ENCODE results near the gene ARMC8. TPM values are rescaled to one million over a fixed set of nuclear protein-coding genes. Genes with fewer than 3 reads are reported as not detected.
A peak's percentile ranks its signal among the peaks of the same experiment; 100 is the strongest.

Gene ARMC8
- total and polyA plus RNA-seq, 8 donors: 11.7 to 125 (median 37.4) TPM

GRCh38 chr3:138219255-138219654, 32.2 kb downstream of the ARMC8 start:
- Histone ChIP-seq H3K4me3 (no peak overlapping the region), H3K9me3 (no peaks in the 10 kb centered on the region), H3K4me1 (peaks cover 0 to 50% (median 13%) of the 10 kb centered on the region in 4 donors), H3K27me3 (no peaks in the 10 kb centered on the region), H3K27ac (no peak overlapping the region), H3K36me3 (peaks cover 10 to 33% (median 26%) of the 10 kb centered on the region in 4 donors)
- DNase-seq: no peak
- intact Hi-C loops (cut with DNase I; ENCODE audit: low total_unique reads): no loop called here
- no peak for TF ChIP-seq POLR2A (IDR thresholded peaks at IDR 0.05)
- no peak for TF ChIP-seq CTCF (IDR thresholded peaks at IDR 0.05)
- WGBS, 5 donors: 72 to 88% (median 78%) methylated on average over 1 of the region's 1 CpG

- H3K9me3 ChIP-seq: no peaks in the 10 kb centered on the region
- H3K36me3 ChIP-seq: peaks cover 20 to 36% (median 32%) of the 10 kb centered on the region in 4 donors
- 91 to 100% (median 92%) methylated on average over 1 of the region's 1 CpG for WGBS, 5 donors
- intact Hi-C loops (cut with DNase I; ENCODE audit: low total_unique reads): no loop called here
- no peak for TF ChIP-seq EP300 (IDR thresholded peaks at IDR 0.05)
- peaks cover 0 to 50% (median 13%) of the 10 kb centered on the region in 4 donors for H3K4me1 ChIP-seq
- no peak overlapping the region for H3K27ac ChIP-seq
- no peaks in the 10 kb centered on the region for H3K27me3 ChIP-seq
- no peak for DNase-seq
- no peak overlapping the region for H3K4me3 ChIP-seq
These were observed 33.1 kb downstream of the ARMC8 start for GRCh38 chr3:138220242-138220641.

- Histone ChIP-seq H3K9me3 (no peaks in the 10 kb centered on the region), H3K27me3 (no peaks in the 10 kb centered on the region), H3K27ac (no peak overlapping the region), H3K4me3 (no peak overlapping the region), H3K4me1 (peaks cover 0 to 50% (median 13%) of the 10 kb centered on the region in 4 donors), H3K36me3 (peaks cover 24 to 38% (median 35%) of the 10 kb centered on the region in 4 donors)
- no peak for DNase-seq
- TF ChIP-seq CTCF (IDR thresholded peaks at IDR 0.05): no peak
- TF ChIP-seq POLR2A (IDR thresholded peaks at IDR 0.05): no peak
- no peak for TF ChIP-seq POLR2AphosphoS5 (IDR thresholded peaks at IDR 0.05)
- no peak for TF ChIP-seq EP300 (IDR thresholded peaks at IDR 0.05)
- WGBS, 5 donors: 91 to 97% (median 94%) methylated on average over 4 of the region's 4 CpGs
- intact Hi-C loops (cut with DNase I; ENCODE audit: low total_unique reads): no loop called here
These were observed 33.7 kb downstream of the ARMC8 start for GRCh38 chr3:138220788-138221187.

GRCh38 chr3:138222131-138222941, 35.2 kb downstream of the ARMC8 start:
- Histone ChIP-seq H3K9me3 (no peaks in the 10 kb centered on the region), H3K4me3 (no peak overlapping the region)
- intact Hi-C loops (cut with DNase I; ENCODE audit: low total_unique reads): no loop called here

More at GRCh38 chr3:138222131-138222941, 35.2 kb downstream of the ARMC8 start:
- DNase-seq: no peak
- peaks cover 0 to 48% (median 13%) of the 10 kb centered on the region in 4 donors for H3K4me1 ChIP-seq
- WGBS, 5 donors: 47 to 62% (median 50%) methylated on average over 2 of the region's 2 CpGs
- H3K27me3 ChIP-seq: no peaks in the 10 kb centered on the region
- TF ChIP-seq EP300 (IDR thresholded peaks at IDR 0.05) (no peak), POLR2AphosphoS5 (IDR thresholded peaks at IDR 0.05) (no peak), CTCF (IDR thresholded peaks at IDR 0.05) (no peak), POLR2A (IDR thresholded peaks at IDR 0.05) (no peak)
- peaks cover 29 to 53% (median 49%) of the 10 kb centered on the region in 4 donors for H3K36me3 ChIP-seq
- H3K27ac ChIP-seq: peak overlapping the region in 2 of 5 donors; percentile 44 to 68

Data from stomach (tissue), 9 donors.